ENCODE measurements around the gene ZNF341. TPM values are rescaled to one million over a fixed set of nuclear protein-coding genes. Genes with fewer than 3 reads are reported as not detected.

The ZNF341 gene
- total and polyA plus RNA-seq, 9 of the 15 experiments (the other 6 are each of a cell fraction or from before 2014, with no cell fraction given): 0.08 to 2.6 (median 1.0) TPM

- TF ChIP-seq, protein P1, sequence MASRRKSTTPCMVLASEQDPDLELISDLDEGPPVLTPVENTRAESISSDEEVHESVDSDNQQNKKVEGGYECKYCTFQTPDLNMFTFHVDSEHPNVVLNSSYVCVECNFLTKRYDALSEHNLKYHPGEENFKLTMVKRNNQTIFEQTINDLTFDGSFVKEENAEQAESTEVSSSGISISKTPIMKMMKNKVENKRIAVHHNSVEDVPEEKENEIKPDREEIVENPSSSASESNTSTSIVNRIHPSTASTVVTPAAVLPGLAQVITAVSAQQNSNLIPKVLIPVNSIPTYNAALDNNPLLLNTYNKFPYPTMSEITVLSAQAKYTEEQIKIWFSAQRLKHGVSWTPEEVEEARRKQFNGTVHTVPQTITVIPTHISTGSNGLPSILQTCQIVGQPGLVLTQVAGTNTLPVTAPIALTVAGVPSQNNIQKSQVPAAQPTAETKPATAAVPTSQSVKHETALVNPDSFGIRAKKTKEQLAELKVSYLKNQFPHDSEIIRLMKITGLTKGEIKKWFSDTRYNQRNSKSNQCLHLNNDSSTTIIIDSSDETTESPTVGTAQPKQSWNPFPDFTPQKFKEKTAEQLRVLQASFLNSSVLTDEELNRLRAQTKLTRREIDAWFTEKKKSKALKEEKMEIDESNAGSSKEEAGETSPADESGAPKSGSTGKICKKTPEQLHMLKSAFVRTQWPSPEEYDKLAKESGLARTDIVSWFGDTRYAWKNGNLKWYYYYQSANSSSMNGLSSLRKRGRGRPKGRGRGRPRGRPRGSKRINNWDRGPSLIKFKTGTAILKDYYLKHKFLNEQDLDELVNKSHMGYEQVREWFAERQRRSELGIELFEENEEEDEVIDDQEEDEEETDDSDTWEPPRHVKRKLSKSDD (conservative IDR thresholded peaks at IDR 0.05; ENCODE audit: low read length): no peak
- no peak for TF ChIP-seq ZNF140 (CRISPR knock-in tag; IDR thresholded peaks at IDR 0.05)
- no peak for TF ChIP-seq ZBTB49 (CRISPR knock-in tag; IDR thresholded peaks at IDR 0.05; ENCODE audit: borderline replicate concordance)
- TF ChIP-seq CREB1 (IDR thresholded peaks at IDR 0.05): peak; percentile 79
- TF ChIP-seq CREB1 (CRISPR knock-in tag; IDR thresholded peaks at IDR 0.05): peak; percentile 80
- no peak for TF ChIP-seq COPS2 (conservative IDR thresholded peaks at IDR 0.05)
- no peak for TF ChIP-seq ETV6 (IDR thresholded peaks at IDR 0.05; ENCODE audit: borderline replicate concordance in 1 of 2, low read depth in 2 of 2, low read length in 1 of 2)
- no peak for TF ChIP-seq ETV6 (CRISPR knock-in tag; IDR thresholded peaks at IDR 0.05; ENCODE audit: borderline replicate concordance)
- peak; percentile 52 for TF ChIP-seq HMGN3 (IDR thresholded peaks at IDR 0.05; ENCODE audit: borderline replicate concordance, extremely low read depth, insufficient read length, low read depth, low read length)
- no peak; the same call in 1 of the 2 replicates for TF ChIP-seq KAT7 (CRISPR knock-in tag; IDR thresholded peaks at IDR 0.05; ENCODE audit: borderline replicate concordance)
- TF ChIP-seq ZBTB17 (CRISPR knock-in tag; IDR thresholded peaks at IDR 0.05): no peak
- peak; percentile 94 for TF ChIP-seq CTBP1 (IDR thresholded peaks at IDR 0.05; ENCODE audit: borderline replicate concordance)
- TF ChIP-seq BCL6 (CRISPR knock-in tag; IDR thresholded peaks at IDR 0.05): no peak
- TF ChIP-seq TEAD1 (CRISPR knock-in tag; IDR thresholded peaks at IDR 0.05): no peak
- no peak for TF ChIP-seq RBM34 (IDR thresholded peaks at IDR 0.05; ENCODE audit: borderline replicate concordance, insufficient read depth, low read length)
- TF ChIP-seq SRSF9 (IDR thresholded peaks at IDR 0.05; ENCODE audit: borderline replicate concordance, low read depth, low read length): no peak
- peak; percentile 47; the same call in 1 of the 2 replicates for TF ChIP-seq CREM (IDR thresholded peaks at IDR 0.05; ENCODE audit: low read depth)
- no peak for TF ChIP-seq ZNF583 (CRISPR knock-in tag; IDR thresholded peaks at IDR 0.05)
- peak; percentile 97 for TF ChIP-seq RBM25 (IDR thresholded peaks at IDR 0.05; ENCODE audit: low read depth, low read length, severe bottlenecking)
- no peak for TF ChIP-seq TCF3 (CRISPR knock-in tag; IDR thresholded peaks at IDR 0.05)
- TF ChIP-seq PYGO2 (tag; IDR thresholded peaks at IDR 0.05): no peak
- no peak for TF ChIP-seq ZBTB26 (CRISPR knock-in tag; IDR thresholded peaks at IDR 0.05)
Measured at GRCh38 chr20:33686100-33686983, 45.5 kb upstream of the ZNF341 start, which contains the start of gene E2F1 (continued).

Measured in K562 (cell line).